Smooth muscle cell of trachea (primary cell): Measurements from ENCODE around the gene TTC6. TPM values are rescaled to one million over a fixed set of nuclear protein-coding genes. Genes with fewer than 3 reads are reported as not detected.

ENCODE experiments used
- total RNA-seq: library from RNA; depleted of rRNA; stranded (reverse); fragments of >200 nt; gene quantifications from 2 replicates; pipeline ENCODE4 v1.2.1, GENCODE V29; 2014

Gene TTC6, protein sequence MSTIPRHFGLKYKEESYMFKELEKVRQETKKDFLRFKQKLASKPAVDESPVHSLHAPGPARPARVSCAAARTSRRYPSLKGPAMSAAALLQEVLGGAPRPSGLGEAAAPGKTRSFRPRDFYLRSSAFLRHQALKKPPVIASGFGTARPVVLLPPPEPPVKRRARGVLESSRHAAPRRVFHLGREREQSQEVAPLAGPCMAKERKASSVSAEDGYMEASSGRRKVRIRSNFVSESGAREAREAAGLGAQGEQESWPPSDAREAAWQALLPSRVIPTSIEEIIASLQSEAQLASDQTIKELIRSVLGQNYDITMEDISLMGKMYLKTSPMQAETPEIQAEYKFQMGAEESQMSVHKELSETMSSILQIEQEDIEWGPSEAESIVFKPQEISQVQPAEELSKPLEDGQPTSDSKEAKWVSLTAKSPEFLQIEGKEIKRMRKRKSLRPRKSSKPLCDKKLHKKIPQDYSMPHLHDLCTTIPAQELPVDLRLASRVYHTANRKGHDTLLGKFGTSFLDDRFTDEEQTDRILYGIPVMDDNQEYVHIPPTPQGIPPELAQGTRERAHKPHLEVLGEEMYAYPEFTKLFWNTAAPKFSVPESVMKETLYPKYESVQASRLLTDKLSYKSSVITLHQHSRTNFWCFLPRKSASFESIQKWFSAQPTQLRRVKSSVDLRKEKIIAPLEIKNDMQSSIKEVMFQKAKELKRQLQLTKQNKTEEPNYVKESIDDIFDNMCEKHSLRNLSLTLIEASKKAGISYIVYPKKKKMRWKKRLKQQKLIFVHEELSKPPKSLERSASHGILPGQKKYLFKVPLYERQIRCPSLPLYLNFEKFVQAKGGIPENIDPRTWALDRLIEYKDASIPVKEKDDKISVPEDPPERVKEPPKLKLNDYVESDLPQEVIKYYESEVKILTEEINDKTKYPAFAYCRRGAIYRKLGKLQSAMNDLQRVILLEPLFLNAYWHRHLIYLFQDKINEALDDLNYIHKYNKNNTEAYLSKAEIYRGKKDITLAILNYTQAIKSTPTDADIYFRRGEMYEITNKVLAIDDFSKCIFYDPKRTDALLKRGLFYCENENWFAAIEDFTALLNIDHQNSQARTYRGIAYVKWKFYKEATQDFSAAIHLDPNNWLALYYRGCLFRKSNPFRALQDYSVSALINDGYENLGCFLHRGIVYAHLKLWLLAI (N-terminal part only)
- total RNA-seq: under 0.01 and 0.15 TPM in 2 replicates

GRCh38 chr14:37594971-37595808 is at the start of gene TTC6, which contains the start of gene FOXA1:
Gene TTC6, plus strand, starts transcription at chr14:37595629. Its CDS starts 26,436 bp downstream, at chr14:37622065.
Gene FOXA1, minus strand, starts transcription at chr14:37595249. Its CDS starts 277 bp downstream, at chr14:37594972.

Other genes starting within 250 kb of the TTC6 start
- 0.15 TPM in 1 of 2 replicates, not detected in the other for gene FOXA1, start 380 bp upstream of the TTC6 start, total RNA-seq